PC-9 (cell line): ENCODE measurements around the gene KCNK13. TPM values are rescaled to one million over a fixed set of nuclear protein-coding genes. Genes with fewer than 3 reads are reported as not detected.

Source experiments
- BruUV-seq: library from RNA; stranded (reverse); fragments of 400-500 nt; replicated peaks from 2 replicates; lab custom pipeline; 2021; lab: Mats Ljungman, UMichigan
- CTCF ChIA-PET: fragments of 300-600 bp; sonication (Branson Sonifier 250); formaldehyde crosslinking; loops from one replicate; lab custom pipeline; 2022; ENCODE audit warnings: antibody characterized with exemption; lab: Charles Lee
- POLR2A ChIA-PET: fragments of 300-600 bp; sonication (Branson Sonifier 250); formaldehyde crosslinking; loops from one replicate; lab custom pipeline; 2022; ENCODE audit warnings: antibody characterized with exemption; ENCODE audit not compliant: unreplicated experiment; lab: Charles Lee
- DNase-seq, 2 experiments: peaks; one replicate each; pipeline versions ENCODE4 v3.0.0 to v3.0.0-alpha.2; 2015 to 2022; ENCODE audit warnings: mixed read lengths in 1 of 2
- H2AFZ ChIP-seq: fragments of 200-600 bp; sonication (generic); 2 replicates; pipeline ENCODE4 v1.8.1; 2017; ENCODE audit warnings: antibody characterized with exemption
- H3F3A ChIP-seq: fragments of 200-600 bp; sonication (generic); 2 replicates; pipeline ENCODE4 v1.8.1; 2017; ENCODE audit warnings: antibody characterized with exemption, mild to moderate bottlenecking, low read depth; ENCODE audit not compliant: insufficient read depth
- H3K27ac ChIP-seq: fragments of 200-600 bp; sonication (generic); 2 replicates; pipeline ENCODE4 v1.6.1; 2016; ENCODE audit warnings: mixed run types
- H3K27me3 ChIP-seq: fragments of 200-600 bp; sonication (generic); 2 replicates; pipeline ENCODE4 v1.6.1; 2016; ENCODE audit warnings: low read depth, mixed run types; ENCODE audit not compliant: insufficient read depth
- H3K36me3 ChIP-seq: fragments of 200-600 bp; sonication (generic); 2 replicates; pipeline ENCODE4 v1.6.1; 2016; ENCODE audit warnings: low read depth, mixed run types
- H3K4me1 ChIP-seq: fragments of 200-600 bp; sonication (generic); replicated peaks from 2 replicates; pipeline ENCODE4 v1.6.1; 2016; ENCODE audit warnings: mixed run types; ENCODE audit not compliant: insufficient read depth
- H3K4me2 ChIP-seq: fragments of 200-600 bp; sonication (generic); 2 replicates; pipeline ENCODE4 v1.6.1; 2017; ENCODE audit warnings: mixed run types
- H3K4me3 ChIP-seq: fragments of 200-600 bp; sonication (generic); 2 replicates; pipeline ENCODE4 v1.6.1; 2016; ENCODE audit warnings: mixed run types
- H3K79me2 ChIP-seq: fragments of 200-600 bp; sonication (generic); 2 replicates; pipeline ENCODE4 v1.6.1; 2017; ENCODE audit warnings: low read depth, mixed run types
- H3K9me2 ChIP-seq: fragments of 200-600 bp; sonication (generic); 2 replicates; pipeline ENCODE4 v1.8.1; 2017; ENCODE audit warnings: mild to moderate bottlenecking; ENCODE audit not compliant: insufficient read depth
- H3K9me3 ChIP-seq: fragments of 200-600 bp; sonication (generic); 2 replicates; pipeline ENCODE4 v1.8.1; 2016; ENCODE audit warnings: low read depth; ENCODE audit not compliant: insufficient read depth
- H4K20me1 ChIP-seq: fragments of 200-600 bp; sonication (generic); 2 replicates; pipeline ENCODE4 v1.8.1; 2017; ENCODE audit not compliant: insufficient read depth
- EZH2 ChIP-seq: fragments of 200-600 bp; sonication (generic); IDR thresholded peaks from 2 replicates; pipeline ENCODE4 v1.8.0; 2017; ENCODE audit warnings: antibody characterized with exemption, low read depth
- intact Hi-C: fragments of 100-400 bp; cut with micrococcal nuclease; formaldehyde crosslinking; loops from one replicate; pipeline ENCODE4 v1.10.0; 2022; ENCODE audit not compliant: unreplicated experiment
- total RNA-seq: library from RNA; stranded (reverse); gene quantifications from 2 replicates; pipeline ENCODE4 v1.2.3, GENCODE V29; 2021
- TF ChIP-seq, protein P1 (sequence below): fragments of 200-600 bp; sonication (generic); conservative IDR thresholded peaks from 2 replicates; pipeline ENCODE4 v1.6.1; 2017; ENCODE audit warnings: mixed run types, antibody characterized with exemption, mild to moderate bottlenecking, moderate library complexity

KCNK13 gene
- total RNA-seq, 1 experiment from 2014 or later, result not detected

GRCh38 chr14:90175631-90176030, 113.8 kb downstream of the KCNK13 start:
- Histone ChIP-seq H3K4me2 (no peak overlapping the region), H3K79me2 (no peaks in the 10 kb centered on the region), H2AFZ (no peak overlapping the region), H4K20me1 (no peaks in the 10 kb centered on the region), H3K36me3 (no peaks in the 10 kb centered on the region), H3K9me2 (no peaks in the 10 kb centered on the region), H3K9me3 (no peaks in the 10 kb centered on the region), H3K4me3 (no peak overlapping the region), H3K4me1 (no peaks in the 10 kb centered on the region), H3F3A (no peaks in the 10 kb centered on the region), H3K27me3 (no peaks in the 10 kb centered on the region), H3K27ac (no peak overlapping the region)
- no peak for TF ChIP-seq EZH2
- TF ChIP-seq, protein P1, sequence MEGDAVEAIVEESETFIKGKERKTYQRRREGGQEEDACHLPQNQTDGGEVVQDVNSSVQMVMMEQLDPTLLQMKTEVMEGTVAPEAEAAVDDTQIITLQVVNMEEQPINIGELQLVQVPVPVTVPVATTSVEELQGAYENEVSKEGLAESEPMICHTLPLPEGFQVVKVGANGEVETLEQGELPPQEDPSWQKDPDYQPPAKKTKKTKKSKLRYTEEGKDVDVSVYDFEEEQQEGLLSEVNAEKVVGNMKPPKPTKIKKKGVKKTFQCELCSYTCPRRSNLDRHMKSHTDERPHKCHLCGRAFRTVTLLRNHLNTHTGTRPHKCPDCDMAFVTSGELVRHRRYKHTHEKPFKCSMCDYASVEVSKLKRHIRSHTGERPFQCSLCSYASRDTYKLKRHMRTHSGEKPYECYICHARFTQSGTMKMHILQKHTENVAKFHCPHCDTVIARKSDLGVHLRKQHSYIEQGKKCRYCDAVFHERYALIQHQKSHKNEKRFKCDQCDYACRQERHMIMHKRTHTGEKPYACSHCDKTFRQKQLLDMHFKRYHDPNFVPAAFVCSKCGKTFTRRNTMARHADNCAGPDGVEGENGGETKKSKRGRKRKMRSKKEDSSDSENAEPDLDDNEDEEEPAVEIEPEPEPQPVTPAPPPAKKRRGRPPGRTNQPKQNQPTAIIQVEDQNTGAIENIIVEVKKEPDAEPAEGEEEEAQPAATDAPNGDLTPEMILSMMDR, result no peak
- CTCF ChIA-PET, result no interaction called here
- DNase-seq, result no peak
- POLR2A ChIA-PET, result no interaction called here
- BruUV-seq, result no TSS peak
- intact Hi-C loops, result no loop called here

- no peak for TF ChIP-seq EZH2
- TF ChIP-seq, protein P1, result no peak
- Histone ChIP-seq H3K27me3 (no peaks in the 10 kb centered on the region), H3K4me3 (no peak overlapping the region), H3K79me2 (no peaks in the 10 kb centered on the region), H4K20me1 (no peaks in the 10 kb centered on the region), H3K27ac (no peak overlapping the region), H2AFZ (no peak overlapping the region), H3K4me2 (no peak overlapping the region), H3K9me2 (no peaks in the 10 kb centered on the region), H3K9me3 (no peaks in the 10 kb centered on the region), H3K4me1 (no peaks in the 10 kb centered on the region), H3K36me3 (no peaks in the 10 kb centered on the region), H3F3A (no peaks in the 10 kb centered on the region)
- DNase-seq, result no peak
- ChIA-PET CTCF (no interaction called here), POLR2A (no interaction called here)
- no TSS peak for BruUV-seq
- intact Hi-C loops, result no loop called here
Measured at GRCh38 chr14:90177539-90178189, 115.9 kb downstream of the KCNK13 start.

GRCh38 chr14:90179357-90179756, 117.6 kb downstream of the KCNK13 start:
- POLR2A ChIA-PET, result no interaction called here
- no TSS peak for BruUV-seq
- CTCF ChIA-PET, result no interaction called here

More at GRCh38 chr14:90179357-90179756, 117.6 kb downstream of the KCNK13 start:
- no peak for TF ChIP-seq EZH2
- TF ChIP-seq, protein P1, result no peak
- Histone ChIP-seq H3K9me3 (no peaks in the 10 kb centered on the region), H4K20me1 (no peaks in the 10 kb centered on the region), H3K79me2 (no peaks in the 10 kb centered on the region), H2AFZ (no peak overlapping the region), H3K4me3 (no peak overlapping the region), H3K36me3 (no peaks in the 10 kb centered on the region), H3K27ac (no peak overlapping the region), H3K4me2 (no peak overlapping the region), H3K9me2 (no peaks in the 10 kb centered on the region), H3F3A (no peaks in the 10 kb centered on the region), H3K27me3 (peaks cover 5% of the 10 kb centered on the region; the same call in 1 of the 2 replicates), H3K4me1 (no peaks in the 10 kb centered on the region)
- intact Hi-C loops, result no loop called here
- no peak for DNase-seq
